Effector CD4-positive, alpha-beta T cell (primary cell): ENCODE results near the gene TICRR.
"Not testable (repeated sequence)": the region's sequence is repeated elsewhere in the genome, so short reads cannot be mapped to it uniquely, and the experiment has no call there.

Experiments used
- DNase-seq: peaks from one replicate; pipeline ENCODE4 v3.0.0-alpha.2; 2020

TICRR gene

GRCh38 chr15:89566621-89567294 lies 8.5 kb upstream of the TICRR start:
- DNase-seq, result no peak

- no peak for DNase-seq
Observed at GRCh38 chr15:89569090-89569745, 6.1 kb upstream of the TICRR start.

- DNase-seq, result peak; percentile 4
Observed at GRCh38 chr15:89575656-89576416, 567 bp downstream of the TICRR start.

- DNase-seq, result no peak
Observed at GRCh38 chr15:89576417-89576773, 1.1 kb downstream of the TICRR start.

- DNase-seq, result no peak
Observed at GRCh38 chr15:89577776-89578115, 2.5 kb downstream of the TICRR start.

- no peak for DNase-seq
Observed at GRCh38 chr15:89578146-89578545, 2.9 kb downstream of the TICRR start.

GRCh38 chr15:89580747-89581146 lies 5.5 kb downstream of the TICRR start:
- not testable (repeated sequence) for DNase-seq

GRCh38 chr15:89586651-89587050 lies 11.4 kb downstream of the TICRR start:
- no peak for DNase-seq

GRCh38 chr15:89587955-89588354 lies 12.7 kb downstream of the TICRR start:
- no peak for DNase-seq

- DNase-seq, result no peak
Observed at GRCh38 chr15:89591834-89592233, 16.6 kb downstream of the TICRR start.

GRCh38 chr15:89593018-89593417 lies 17.7 kb downstream of the TICRR start:
- no peak for DNase-seq

GRCh38 chr15:89599021-89599420 lies 23.8 kb downstream of the TICRR start:
- no peak for DNase-seq

GRCh38 chr15:89611317-89611716 lies 36.0 kb downstream of the TICRR start:
- DNase-seq, result no peak

GRCh38 chr15:89613031-89613430 lies 37.8 kb downstream of the TICRR start:
- no peak for DNase-seq

GRCh38 chr15:89614164-89614563 lies 38.9 kb downstream of the TICRR start:
- DNase-seq, result no peak

- DNase-seq, result no peak
Observed at GRCh38 chr15:89615135-89615534, 39.9 kb downstream of the TICRR start.

- no peak for DNase-seq
Observed at GRCh38 chr15:89616228-89616627, 41.0 kb downstream of the TICRR start.

GRCh38 chr15:89621547-89621946 lies 46.3 kb downstream of the TICRR start:
- no peak for DNase-seq

GRCh38 chr15:89623165-89623564 lies 47.9 kb downstream of the TICRR start:
- DNase-seq, result no peak

- no peak for DNase-seq
Observed at GRCh38 chr15:89625716-89626115, 50.4 kb downstream of the TICRR start.

GRCh38 chr15:89627256-89627970 lies 52.1 kb downstream of the TICRR start:
- no peak for DNase-seq

- DNase-seq, result no peak
Observed at GRCh38 chr15:89628301-89628700, 53.0 kb downstream of the TICRR start.
